Brain pericyte (primary cell): ENCODE measurements around the gene ADAM22.

Experiments
- DNase-seq: peaks from one replicate; pipeline ENCODE4 v3.0.0-alpha.2; 2012; ENCODE audit warnings: low read depth, low spot score

The ADAM22 gene

GRCh38 chr7:88215295-88215694 lies 281.2 kb downstream of the ADAM22 start:
- DNase-seq: no peak

DNA sequence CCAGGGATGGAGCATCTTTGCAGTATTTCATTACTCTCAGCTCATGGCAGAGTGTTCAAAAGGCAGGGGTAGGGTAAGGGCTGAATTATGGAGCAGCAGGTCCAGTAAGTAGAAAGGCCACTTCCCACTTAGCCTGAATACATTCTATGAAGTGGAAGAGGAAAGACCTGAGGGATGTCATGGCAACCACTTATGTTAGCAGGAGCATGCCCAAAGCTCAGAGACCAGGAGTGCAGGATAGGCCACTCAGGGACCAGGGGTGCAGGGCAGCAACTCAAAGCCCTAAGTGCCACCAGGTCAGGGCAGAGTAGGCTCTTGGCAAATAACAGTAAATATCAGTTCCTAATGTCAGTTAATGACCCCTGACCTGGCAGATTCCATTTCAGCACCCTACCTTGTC lies 282.2 kb downstream of the ADAM22 start:
- no peak for DNase-seq

DNA sequence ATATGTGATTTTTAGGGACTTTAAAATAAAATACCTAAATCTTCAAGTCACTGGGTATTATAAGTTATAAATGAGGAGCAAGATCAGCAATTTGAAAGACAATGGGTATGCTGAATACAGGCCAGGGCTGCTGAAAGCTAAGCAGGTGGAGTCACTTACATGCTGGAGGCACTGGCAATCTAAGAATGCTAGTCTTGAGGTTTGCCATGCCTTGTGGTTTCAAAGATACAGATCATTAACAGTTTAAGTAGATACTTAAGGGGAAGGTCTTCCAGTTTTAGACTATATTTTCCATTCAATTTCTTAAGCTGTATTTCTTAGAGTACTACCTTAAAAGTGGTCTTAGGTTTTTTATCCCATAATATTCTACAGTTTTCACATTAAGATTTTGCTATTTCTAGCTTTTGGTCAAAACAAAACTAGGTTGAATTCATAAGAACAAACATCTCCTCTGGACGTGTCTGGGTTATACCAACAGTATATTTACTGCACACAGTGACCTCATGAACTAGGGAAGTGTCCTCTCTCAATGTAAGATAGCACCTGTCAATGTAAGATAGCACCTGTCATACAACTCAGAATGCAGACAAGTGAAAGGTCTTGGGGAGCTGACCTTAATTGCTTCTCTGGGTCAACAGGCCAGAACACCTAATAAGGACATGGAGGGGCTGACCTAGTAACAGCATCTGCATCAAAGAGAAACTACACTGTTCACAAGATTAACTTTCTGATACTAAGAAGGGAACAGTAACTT lies 283.8 kb downstream of the ADAM22 start:
- no peak for DNase-seq

- no peak for DNase-seq
Observed at GRCh38 chr7:88218429-88218745, 284.3 kb downstream of the ADAM22 start.

GRCh38 chr7:88218836-88219605 lies 285.0 kb downstream of the ADAM22 start:
- peak; percentile 24 for DNase-seq

DNA sequence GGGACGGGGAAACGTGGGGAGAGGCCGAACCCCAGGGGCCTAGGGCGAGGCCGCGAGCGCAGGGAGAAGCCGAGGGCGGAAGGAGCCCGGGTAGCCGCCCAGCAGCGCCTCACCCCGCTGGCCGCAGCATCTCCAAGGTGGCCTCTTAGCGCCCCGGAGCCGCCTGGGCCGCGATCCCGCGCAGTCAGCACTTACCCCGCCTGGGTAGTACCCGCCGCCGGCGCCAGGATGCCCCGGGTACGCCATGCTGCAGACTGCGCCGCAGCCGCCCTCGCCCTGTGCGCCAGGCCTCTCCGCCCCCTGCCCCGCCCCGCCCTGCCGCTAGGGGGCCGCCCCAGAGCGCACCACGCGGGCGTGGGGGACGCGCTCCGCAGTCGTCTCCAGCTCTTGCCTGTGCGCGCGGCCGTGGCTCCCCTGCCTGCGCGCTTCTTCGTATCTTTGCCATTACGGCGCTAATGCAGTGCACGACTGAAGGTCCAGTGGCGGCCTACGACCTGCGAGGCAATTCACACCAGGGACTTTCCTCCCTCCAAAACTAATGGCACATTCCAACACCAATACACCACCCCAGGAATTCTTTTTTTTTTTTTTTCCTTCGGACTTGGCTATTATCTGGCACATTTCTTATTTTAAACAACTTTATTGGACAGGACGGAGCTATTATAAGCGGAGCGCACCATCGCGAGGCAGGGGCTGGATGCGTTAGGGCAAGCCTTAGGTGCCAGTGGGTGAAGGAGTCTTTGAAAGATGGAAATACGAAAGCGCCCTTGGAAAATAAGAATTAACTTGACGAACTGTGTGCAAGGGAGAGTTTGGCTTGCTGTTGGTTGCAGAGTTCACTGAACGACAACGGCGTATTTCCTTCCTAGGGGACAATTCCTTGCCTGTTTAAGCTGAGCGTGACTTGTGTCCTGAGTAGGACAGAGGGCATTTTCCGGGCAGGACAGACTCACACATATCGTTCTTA lies 286.0 kb downstream of the ADAM22 start, which contains the start of gene SRI:
Gene SRI (minus strand): TSS at position 258 of the 967 bp plus-strand sequence. CDS start 12 bp downstream, at position 246.
- peak; percentile 84 for DNase-seq

DNA sequence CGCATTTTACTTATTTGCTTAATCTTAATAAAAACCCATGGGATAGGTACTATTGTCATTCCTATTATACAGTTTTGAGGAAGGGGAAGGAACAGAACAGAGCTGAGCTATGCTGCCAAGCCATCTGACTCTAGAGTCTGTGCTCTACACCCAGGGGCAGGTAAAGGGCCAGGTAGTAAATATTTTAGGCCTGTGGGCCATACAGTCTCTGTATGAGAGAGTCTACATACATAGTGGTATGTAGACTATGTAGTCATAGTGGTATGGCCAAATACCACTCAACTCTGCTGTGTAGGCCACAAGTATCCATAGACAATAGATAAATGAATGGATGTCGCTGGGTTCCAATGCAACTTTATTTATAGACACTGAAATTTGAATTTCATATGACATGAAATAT lies 289.2 kb downstream of the ADAM22 start:
- DNase-seq: no peak

GRCh38 chr7:88224601-88225275 lies 290.7 kb downstream of the ADAM22 start:
- DNase-seq: no peak

DNA sequence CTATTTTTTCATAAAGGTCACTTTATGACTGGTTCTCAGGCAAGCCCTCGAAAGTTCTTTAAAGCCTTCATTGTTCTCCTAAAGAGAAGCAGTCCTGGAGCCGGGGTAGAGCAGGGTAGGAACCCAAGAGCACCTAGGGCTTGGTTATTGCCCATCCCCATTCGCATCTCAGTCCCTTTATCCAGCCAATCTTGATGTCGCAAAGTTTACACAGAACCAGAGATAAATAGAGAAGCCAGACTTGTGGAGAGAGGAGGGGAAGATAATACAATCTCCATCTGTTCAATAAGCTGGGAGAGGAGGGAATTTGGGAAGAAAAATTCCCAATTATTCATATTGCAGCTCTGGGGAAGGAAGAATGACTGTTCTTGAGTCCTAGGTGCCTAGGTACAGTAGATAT lies 292.1 kb downstream of the ADAM22 start:
- DNase-seq: no peak

GRCh38 chr7:88226886-88227516 lies 292.9 kb downstream of the ADAM22 start:
- peak; percentile 34 for DNase-seq

- DNase-seq: no peak
Observed at GRCh38 chr7:88229302-88229995, 295.4 kb downstream of the ADAM22 start.

GRCh38 chr7:88230646-88231045 lies 296.6 kb downstream of the ADAM22 start:
- no peak for DNase-seq

DNA sequence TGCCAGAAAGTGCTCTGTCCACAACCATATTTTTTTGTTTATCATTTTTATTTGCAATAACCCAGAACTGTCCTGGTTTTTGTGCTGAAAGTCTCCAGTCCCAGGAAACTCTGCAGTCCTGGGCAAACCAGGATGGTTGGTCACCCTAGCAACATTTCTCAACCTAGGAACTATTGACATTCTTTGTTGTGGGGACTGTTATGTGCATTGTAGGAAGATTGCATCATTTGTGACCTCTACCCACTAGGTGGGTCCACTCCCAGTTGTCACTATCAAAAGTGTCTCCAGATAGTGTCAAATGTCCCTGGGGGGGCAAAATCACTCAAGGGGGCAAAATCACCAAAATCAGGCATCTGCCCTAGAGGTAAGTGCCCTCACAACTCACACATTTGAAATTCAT lies 299.8 kb downstream of the ADAM22 start:
- no peak for DNase-seq

- DNase-seq: no peak
Observed at GRCh38 chr7:88239852-88240251, 305.8 kb downstream of the ADAM22 start.

DNA sequence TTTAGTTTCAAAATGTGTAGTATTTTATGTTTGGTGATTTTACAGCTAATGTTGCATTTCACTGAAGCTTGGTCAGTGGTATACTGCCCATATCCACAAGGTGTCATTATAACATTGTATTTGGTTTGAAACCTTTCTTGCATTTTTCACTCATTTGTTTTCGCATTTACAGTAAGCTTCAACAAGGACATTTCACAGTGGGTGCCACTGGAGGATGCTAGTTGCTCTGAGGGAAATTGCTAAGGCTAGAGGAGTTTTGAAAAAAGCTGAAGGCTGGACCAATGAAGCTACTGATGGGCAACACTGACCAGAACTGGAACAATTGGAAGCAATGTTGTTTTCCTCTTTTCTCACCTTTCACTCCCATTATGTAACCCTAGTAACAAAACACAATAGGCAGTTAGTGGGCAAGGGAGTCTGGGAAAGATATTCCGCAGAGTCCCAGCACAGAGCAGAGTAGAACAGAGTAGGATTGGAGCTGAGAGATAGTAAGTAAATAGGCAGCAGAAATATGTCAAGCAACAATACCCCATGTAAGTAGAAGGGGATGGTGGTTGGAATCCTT lies 309.4 kb downstream of the ADAM22 start:
- DNase-seq: peak; percentile 38

GRCh38 chr7:88244258-88244657 lies 310.2 kb downstream of the ADAM22 start:
- no peak for DNase-seq
